ENCODE results near the gene KIFC3.

KIFC3 gene

GRCh38 chr16:57803134-57803990 lies 1.1 kb upstream of the KIFC3 start:
- Histone ChIP-seq H3K9me2 (replicated peaks; ENCODE audit: insufficient read depth, low read length) (no peaks in the 10 kb centered on the region), H4K20me1 (ENCODE audit: insufficient read depth, low read length) (no peaks in the 10 kb centered on the region), H3F3A (ENCODE audit: insufficient read depth, low read length) (no peaks in the 10 kb centered on the region; the same call in 1 of the 2 replicates), H3K9ac (ENCODE audit: low read length) (no peak overlapping the region), H3K36me3 (replicated peaks; ENCODE audit: insufficient read depth, low read length) (no peaks in the 10 kb centered on the region), H3K4me1 (ENCODE audit: low read length) (peaks cover 5% of the 10 kb centered on the region), H3K27me3 (replicated peaks; ENCODE audit: insufficient read depth, low read length) (no peaks in the 10 kb centered on the region), H3K4me3 (ENCODE audit: low read length) (no peak overlapping the region), H3K27ac (ENCODE audit: low read length) (no peak overlapping the region), H3K79me2 (ENCODE audit: low read length) (no peaks in the 10 kb centered on the region), H2AFZ (ENCODE audit: low read length) (no peak overlapping the region), H3K9me3 (replicated peaks; ENCODE audit: insufficient read depth, low read length) (no peaks in the 10 kb centered on the region), H3K4me2 (ENCODE audit: low read depth, low read length) (no peak overlapping the region)
- TF ChIP-seq EZH2 (optimal IDR thresholded peaks at IDR 0.05; ENCODE audit: low read depth, low read length) (no peak), EZH2phosphoT487 (IDR thresholded peaks at IDR 0.05; ENCODE audit: low read length) (no peak), CTCF (IDR thresholded peaks at IDR 0.05; ENCODE audit: low read length) (no peak)
- no peak for DNase-seq

- H3K79me2 ChIP-seq (ENCODE audit: low read length) = peaks cover 5% of the 10 kb centered on the region; the same call in 1 of the 2 replicates
- H2AFZ ChIP-seq (ENCODE audit: low read length) = no peak overlapping the region
- H3K36me3 ChIP-seq (replicated peaks; ENCODE audit: insufficient read depth, low read length) = no peaks in the 10 kb centered on the region
- no peaks in the 10 kb centered on the region for H3K9me2 ChIP-seq (replicated peaks; ENCODE audit: insufficient read depth, low read length)
- 0 out of 2 replicates have a peak overlapping the region, but pooled peaks have one; percentile 8 for H3K4me2 ChIP-seq (ENCODE audit: low read depth, low read length)
- H3F3A ChIP-seq (ENCODE audit: insufficient read depth, low read length) = peaks cover 6% of the 10 kb centered on the region
- no peaks in the 10 kb centered on the region for H4K20me1 ChIP-seq (ENCODE audit: insufficient read depth, low read length)
- H3K9ac ChIP-seq (ENCODE audit: low read length) = no peak overlapping the region
- no peak for TF ChIP-seq CTCF (IDR thresholded peaks at IDR 0.05; ENCODE audit: low read length)
- H3K27ac ChIP-seq (ENCODE audit: low read length) = no peak overlapping the region
- H3K4me3 ChIP-seq (ENCODE audit: low read length) = no peak overlapping the region
- no peaks in the 10 kb centered on the region for H3K27me3 ChIP-seq (replicated peaks; ENCODE audit: insufficient read depth, low read length)
- no peaks in the 10 kb centered on the region for H3K9me3 ChIP-seq (replicated peaks; ENCODE audit: insufficient read depth, low read length)
- DNase-seq = no peak
- H3K4me1 ChIP-seq (ENCODE audit: low read length) = peaks cover 11% of the 10 kb centered on the region
These were observed 416 bp downstream of the KIFC3 start for GRCh38 chr16:57801809-57802340.

GRCh38 chr16:57801098-57801808 lies 1.0 kb downstream of the KIFC3 start:
- TF ChIP-seq EZH2 (optimal IDR thresholded peaks at IDR 0.05; ENCODE audit: low read depth, low read length) (no peak), CTCF (IDR thresholded peaks at IDR 0.05; ENCODE audit: low read length) (no peak)
- H3K4me1 ChIP-seq (ENCODE audit: low read length) = peaks cover 15% of the 10 kb centered on the region
- H4K20me1 ChIP-seq (ENCODE audit: insufficient read depth, low read length) = no peaks in the 10 kb centered on the region
- H3K4me2 ChIP-seq (ENCODE audit: low read depth, low read length) = no peak overlapping the region
- H3K9me3 ChIP-seq (replicated peaks; ENCODE audit: insufficient read depth, low read length) = no peaks in the 10 kb centered on the region
- peaks cover 11% of the 10 kb centered on the region for H3K79me2 ChIP-seq (ENCODE audit: low read length)
- no peak for DNase-seq
- no peak overlapping the region for H3K27ac ChIP-seq (ENCODE audit: low read length)
- H3K27me3 ChIP-seq (replicated peaks; ENCODE audit: insufficient read depth, low read length) = no peaks in the 10 kb centered on the region
- no peak overlapping the region for H2AFZ ChIP-seq (ENCODE audit: low read length)
- H3K9me2 ChIP-seq (replicated peaks; ENCODE audit: insufficient read depth, low read length) = no peaks in the 10 kb centered on the region
- peaks cover 6% of the 10 kb centered on the region for H3F3A ChIP-seq (ENCODE audit: insufficient read depth, low read length)
- no peak overlapping the region for H3K4me3 ChIP-seq (ENCODE audit: low read length)
- no peak overlapping the region for H3K9ac ChIP-seq (ENCODE audit: low read length)
- no peaks in the 10 kb centered on the region for H3K36me3 ChIP-seq (replicated peaks; ENCODE audit: insufficient read depth, low read length)
